ENCODE data around the gene GBA3.

Gene GBA3

GRCh38 chr4:22720091-22720490 is 27.4 kb downstream of the GBA3 start:
- no peaks in the 10 kb centered on the region for H3K36me3 ChIP-seq (ENCODE audit: control insufficient read depth, insufficient read depth, low read length)
- 96 to 98% methylated on average over 2 of the region's 2 CpGs for WGBS, 2 experiments
- H3K4me1 ChIP-seq (ENCODE audit: control insufficient read depth, insufficient read depth, low read length) = no peaks in the 10 kb centered on the region
- no peak overlapping the region for H3K4me3 ChIP-seq (ENCODE audit: insufficient read depth, low read depth, low read length)
- H3K9me3 ChIP-seq (ENCODE audit: control insufficient read depth, low read length) = no peaks in the 10 kb centered on the region
- H3K27me3 ChIP-seq (ENCODE audit: control insufficient read depth, insufficient read depth, low read length, poor library complexity, severe bottlenecking) = no peaks in the 10 kb centered on the region
- no peak overlapping the region for H3K27ac ChIP-seq (ENCODE audit: insufficient read depth, low read depth, low read length, poor library complexity, severe bottlenecking)

GRCh38 chr4:22721204-22721603 is 28.5 kb downstream of the GBA3 start:
- Histone ChIP-seq H3K4me3 (ENCODE audit: insufficient read depth, low read depth, low read length) (no peak overlapping the region), H3K9me3 (ENCODE audit: control insufficient read depth, low read length) (no peaks in the 10 kb centered on the region), H3K4me1 (ENCODE audit: control insufficient read depth, insufficient read depth, low read length) (no peaks in the 10 kb centered on the region), H3K27me3 (ENCODE audit: control insufficient read depth, insufficient read depth, low read length, poor library complexity, severe bottlenecking) (no peaks in the 10 kb centered on the region), H3K27ac (ENCODE audit: insufficient read depth, low read depth, low read length, poor library complexity, severe bottlenecking) (no peak overlapping the region), H3K36me3 (ENCODE audit: control insufficient read depth, insufficient read depth, low read length) (no peaks in the 10 kb centered on the region)
- 70 to 73% methylated on average over 1 of the region's 1 CpG for WGBS, 2 experiments

GRCh38 chr4:22730021-22730420 is 37.3 kb downstream of the GBA3 start:
- 85 to 97% methylated on average over 3 of the region's 3 CpGs for WGBS, 2 experiments
- H3K4me1 ChIP-seq (ENCODE audit: control insufficient read depth, insufficient read depth, low read length) = no peaks in the 10 kb centered on the region

DNA sequence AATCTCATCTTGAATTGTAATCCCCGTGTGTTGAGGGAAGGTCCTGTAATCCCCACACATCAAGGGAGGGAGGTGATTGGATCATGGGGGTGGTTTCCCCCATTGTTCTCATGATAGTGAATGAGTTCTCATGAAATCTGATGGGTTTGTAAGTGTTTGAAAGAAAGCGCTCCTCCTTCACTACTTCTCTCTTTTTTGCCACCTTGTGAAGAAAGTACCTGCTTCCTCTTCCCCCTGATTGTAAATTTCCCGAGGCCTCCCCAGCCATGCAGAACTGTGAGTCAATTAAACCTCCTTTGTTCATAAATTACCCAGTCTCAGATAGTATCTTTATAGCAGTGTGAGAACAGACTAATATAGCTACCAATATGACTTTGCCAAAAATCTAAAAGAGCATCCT is 41.1 kb downstream of the GBA3 start:
- no peak overlapping the region for H3K27ac ChIP-seq (ENCODE audit: insufficient read depth, low read depth, low read length, poor library complexity, severe bottlenecking)
- no peaks in the 10 kb centered on the region for H3K36me3 ChIP-seq (ENCODE audit: control insufficient read depth, insufficient read depth, low read length)
- 82 to 90% methylated on average over 3 of the region's 3 CpGs for WGBS, 2 experiments
- no peaks in the 10 kb centered on the region for H3K27me3 ChIP-seq (ENCODE audit: control insufficient read depth, insufficient read depth, low read length, poor library complexity, severe bottlenecking)
- no peaks in the 10 kb centered on the region for H3K9me3 ChIP-seq (ENCODE audit: control insufficient read depth, low read length)
- no peaks in the 10 kb centered on the region for H3K4me1 ChIP-seq (ENCODE audit: control insufficient read depth, insufficient read depth, low read length)
- no peak overlapping the region for H3K4me3 ChIP-seq (ENCODE audit: insufficient read depth, low read depth, low read length)

More at GRCh38 chr4:22730021-22730420, 37.3 kb downstream of the GBA3 start:
- no peaks in the 10 kb centered on the region for H3K36me3 ChIP-seq (ENCODE audit: control insufficient read depth, insufficient read depth, low read length)
- H3K27ac ChIP-seq (ENCODE audit: insufficient read depth, low read depth, low read length, poor library complexity, severe bottlenecking) = no peak overlapping the region
- H3K9me3 ChIP-seq (ENCODE audit: control insufficient read depth, low read length) = no peaks in the 10 kb centered on the region
- H3K4me3 ChIP-seq (ENCODE audit: insufficient read depth, low read depth, low read length) = no peak overlapping the region
- no peaks in the 10 kb centered on the region for H3K27me3 ChIP-seq (ENCODE audit: control insufficient read depth, insufficient read depth, low read length, poor library complexity, severe bottlenecking)

DNA sequence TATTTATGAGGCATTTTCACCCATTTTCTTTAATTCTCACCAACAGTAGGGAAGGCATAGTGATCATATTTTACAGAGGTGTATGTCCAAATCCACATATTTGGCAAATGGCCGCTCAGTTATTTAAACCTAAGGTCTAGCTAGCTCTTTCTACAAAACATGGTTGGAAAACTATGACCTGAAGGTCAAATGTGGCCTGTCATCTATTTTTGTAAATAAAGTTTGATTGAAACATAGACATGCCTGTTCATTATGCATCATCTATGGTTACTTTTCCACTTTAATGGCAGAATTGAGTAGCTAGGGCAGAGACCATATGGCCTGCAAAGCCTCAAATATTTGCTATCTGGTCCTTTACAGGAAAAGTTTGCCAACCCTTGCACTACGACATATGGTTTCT is 44.2 kb downstream of the GBA3 start:
- H3K27me3 ChIP-seq (ENCODE audit: control insufficient read depth, insufficient read depth, low read length, poor library complexity, severe bottlenecking) = no peaks in the 10 kb centered on the region
- no peaks in the 10 kb centered on the region for H3K9me3 ChIP-seq (ENCODE audit: control insufficient read depth, low read length)
- H3K27ac ChIP-seq (ENCODE audit: insufficient read depth, low read depth, low read length, poor library complexity, severe bottlenecking) = no peak overlapping the region
- 91 to 98% methylated on average over 1 to 2 of the region's 2 CpGs for WGBS, 2 experiments
- H3K4me1 ChIP-seq (ENCODE audit: control insufficient read depth, insufficient read depth, low read length) = no peaks in the 10 kb centered on the region
- H3K36me3 ChIP-seq (ENCODE audit: control insufficient read depth, insufficient read depth, low read length) = no peaks in the 10 kb centered on the region
- no peak overlapping the region for H3K4me3 ChIP-seq (ENCODE audit: insufficient read depth, low read depth, low read length)

DNA sequence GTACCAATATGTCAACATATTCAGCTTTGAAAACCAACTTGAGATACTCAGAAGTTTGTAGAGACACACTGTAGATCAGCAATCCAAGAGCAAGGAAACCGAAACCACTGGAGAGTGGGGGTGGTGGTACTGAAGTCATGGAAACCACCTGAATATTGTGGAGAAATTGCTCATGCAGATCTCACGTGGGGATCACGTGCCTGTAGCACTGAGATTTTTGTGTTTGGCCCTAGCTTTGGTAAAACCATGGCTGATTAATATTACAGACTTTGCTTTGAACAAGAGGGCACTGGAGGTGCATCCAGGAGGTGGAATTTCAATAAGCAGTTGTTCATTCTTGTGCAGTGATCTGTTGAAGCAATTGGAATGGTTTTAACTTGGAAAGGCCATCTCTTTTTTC is 47.2 kb downstream of the GBA3 start:
- Histone ChIP-seq H3K9me3 (ENCODE audit: control insufficient read depth, low read length) (no peaks in the 10 kb centered on the region), H3K27me3 (ENCODE audit: control insufficient read depth, insufficient read depth, low read length, poor library complexity, severe bottlenecking) (no peaks in the 10 kb centered on the region), H3K4me3 (ENCODE audit: insufficient read depth, low read depth, low read length) (no peak overlapping the region), H3K36me3 (ENCODE audit: control insufficient read depth, insufficient read depth, low read length) (no peaks in the 10 kb centered on the region), H3K4me1 (ENCODE audit: control insufficient read depth, insufficient read depth, low read length) (no peaks in the 10 kb centered on the region), H3K27ac (ENCODE audit: insufficient read depth, low read depth, low read length, poor library complexity, severe bottlenecking) (no peak overlapping the region)
- WGBS, 2 experiments = 82 to 84% methylated on average over 3 of the region's 3 CpGs

DNA sequence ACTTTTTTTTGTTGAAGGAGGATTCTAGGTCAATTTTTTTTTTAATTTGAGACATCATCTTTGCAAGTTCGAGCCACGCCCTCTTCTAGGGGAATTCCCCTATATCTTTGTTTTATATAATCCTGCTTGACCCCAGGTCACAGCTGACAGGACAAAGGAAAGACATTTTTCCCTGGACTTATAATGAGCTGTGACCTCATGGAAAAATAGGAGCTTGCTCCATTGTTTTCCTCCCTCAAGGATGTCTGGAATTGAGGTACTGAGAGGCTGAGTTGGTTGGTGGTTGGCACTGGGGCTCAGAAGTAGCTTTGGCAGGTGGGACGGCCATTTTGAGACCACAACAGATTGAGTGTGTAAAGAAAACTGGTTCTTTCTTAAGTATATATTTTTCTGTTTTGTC is 49.0 kb downstream of the GBA3 start:
- Histone ChIP-seq H3K27me3 (ENCODE audit: control insufficient read depth, insufficient read depth, low read length, poor library complexity, severe bottlenecking) (no peaks in the 10 kb centered on the region), H3K9me3 (ENCODE audit: control insufficient read depth, low read length) (no peaks in the 10 kb centered on the region), H3K36me3 (ENCODE audit: control insufficient read depth, insufficient read depth, low read length) (no peaks in the 10 kb centered on the region), H3K4me1 (ENCODE audit: control insufficient read depth, insufficient read depth, low read length) (no peaks in the 10 kb centered on the region), H3K27ac (ENCODE audit: insufficient read depth, low read depth, low read length, poor library complexity, severe bottlenecking) (no peak overlapping the region), H3K4me3 (ENCODE audit: insufficient read depth, low read depth, low read length) (no peak overlapping the region)
- WGBS, 2 experiments = 96 to 98% methylated on average over 3 of the region's 3 CpGs

- no peaks in the 10 kb centered on the region for H3K9me3 ChIP-seq (ENCODE audit: control insufficient read depth, low read length)
- H3K4me3 ChIP-seq (ENCODE audit: insufficient read depth, low read depth, low read length) = no peak overlapping the region
- H3K27me3 ChIP-seq (ENCODE audit: control insufficient read depth, insufficient read depth, low read length, poor library complexity, severe bottlenecking) = no peaks in the 10 kb centered on the region
- H3K27ac ChIP-seq (ENCODE audit: insufficient read depth, low read depth, low read length, poor library complexity, severe bottlenecking) = no peak overlapping the region
- H3K36me3 ChIP-seq (ENCODE audit: control insufficient read depth, insufficient read depth, low read length) = no peaks in the 10 kb centered on the region
- H3K4me1 ChIP-seq (ENCODE audit: control insufficient read depth, insufficient read depth, low read length) = no peaks in the 10 kb centered on the region
- WGBS, 2 experiments = 93 to 96% methylated on average over 3 of the region's 3 CpGs
Observed at GRCh38 chr4:22743290-22743689, 50.6 kb downstream of the GBA3 start.

- Histone ChIP-seq H3K4me1 (ENCODE audit: control insufficient read depth, insufficient read depth, low read length) (no peaks in the 10 kb centered on the region), H3K36me3 (ENCODE audit: control insufficient read depth, insufficient read depth, low read length) (no peaks in the 10 kb centered on the region), H3K27ac (ENCODE audit: insufficient read depth, low read depth, low read length, poor library complexity, severe bottlenecking) (no peak overlapping the region), H3K4me3 (ENCODE audit: insufficient read depth, low read depth, low read length) (no peak overlapping the region), H3K9me3 (ENCODE audit: control insufficient read depth, low read length) (no peaks in the 10 kb centered on the region), H3K27me3 (ENCODE audit: control insufficient read depth, insufficient read depth, low read length, poor library complexity, severe bottlenecking) (no peaks in the 10 kb centered on the region)
- WGBS, 2 experiments = 93 to 97% methylated on average over 8 of the region's 8 CpGs
Observed at GRCh38 chr4:22744478-22745062, 51.8 kb downstream of the GBA3 start.

GRCh38 chr4:22745234-22745633 is 52.5 kb downstream of the GBA3 start:
- Histone ChIP-seq H3K27ac (ENCODE audit: insufficient read depth, low read depth, low read length, poor library complexity, severe bottlenecking) (no peak overlapping the region), H3K9me3 (ENCODE audit: control insufficient read depth, low read length) (no peaks in the 10 kb centered on the region), H3K36me3 (ENCODE audit: control insufficient read depth, insufficient read depth, low read length) (no peaks in the 10 kb centered on the region), H3K27me3 (ENCODE audit: control insufficient read depth, insufficient read depth, low read length, poor library complexity, severe bottlenecking) (no peaks in the 10 kb centered on the region), H3K4me3 (ENCODE audit: insufficient read depth, low read depth, low read length) (no peak overlapping the region), H3K4me1 (ENCODE audit: control insufficient read depth, insufficient read depth, low read length) (no peaks in the 10 kb centered on the region)
- WGBS, 2 experiments = 100% methylated on average over 1 of the region's 1 CpG; no CpG with 5 or more reads in 1 of the 2 experiments

- WGBS, 2 experiments = 88 to 97% methylated on average over 2 of the region's 2 CpGs
- Histone ChIP-seq H3K27ac (ENCODE audit: insufficient read depth, low read depth, low read length, poor library complexity, severe bottlenecking) (no peak overlapping the region), H3K27me3 (ENCODE audit: control insufficient read depth, insufficient read depth, low read length, poor library complexity, severe bottlenecking) (no peaks in the 10 kb centered on the region), H3K36me3 (ENCODE audit: control insufficient read depth, insufficient read depth, low read length) (no peaks in the 10 kb centered on the region), H3K9me3 (ENCODE audit: control insufficient read depth, low read length) (no peaks in the 10 kb centered on the region), H3K4me1 (ENCODE audit: control insufficient read depth, insufficient read depth, low read length) (no peaks in the 10 kb centered on the region), H3K4me3 (ENCODE audit: insufficient read depth, low read depth, low read length) (no peak overlapping the region)
Observed at GRCh38 chr4:22754116-22754515, 61.4 kb downstream of the GBA3 start.

All from ectodermal cell (in vitro differentiated cells).